ENCODE data around the gene PHLDB2. TPM values are rescaled to one million over a fixed set of nuclear protein-coding genes. Genes with fewer than 3 reads are reported as not detected.

Gene PHLDB2
- total and polyA plus RNA-seq, 2 donors (not counting 1 experiment from before 2014, with no cell fraction given) = 33.8 to 47.9 TPM

DNA sequence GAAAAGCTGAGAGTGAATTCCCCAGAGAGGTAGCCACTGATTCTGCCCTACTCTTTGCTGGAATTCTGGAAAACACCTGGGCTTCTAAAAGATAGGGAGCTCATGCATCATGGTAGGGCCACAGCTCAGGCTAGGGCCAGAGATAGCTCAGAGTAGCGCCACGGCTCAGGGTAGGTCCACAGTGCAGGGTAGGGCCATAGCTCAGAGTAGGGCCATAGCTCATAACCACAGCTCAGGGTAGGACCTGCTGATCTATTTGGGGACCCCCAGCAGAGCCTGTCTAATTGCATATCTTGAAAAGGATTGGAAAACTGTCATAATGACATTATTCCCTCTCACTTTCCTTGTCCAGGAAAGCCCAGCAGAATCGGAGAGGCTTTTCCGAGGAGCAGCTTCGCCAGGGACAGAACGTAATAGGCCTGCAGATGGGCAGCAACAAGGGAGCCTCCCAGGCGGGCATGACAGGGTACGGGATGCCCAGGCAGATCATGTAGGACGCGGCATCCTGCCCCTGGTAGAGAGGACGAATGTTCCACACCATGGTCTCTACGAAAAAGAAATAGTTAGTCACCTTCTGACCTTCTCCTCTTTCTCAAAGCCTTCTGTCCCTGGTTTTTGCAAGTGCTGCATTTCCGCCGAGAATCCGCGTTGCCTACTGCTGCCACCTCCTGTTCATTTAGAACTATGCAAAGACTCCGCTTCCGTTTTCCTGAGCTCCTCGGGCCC lies 154.2 kb downstream of the PHLDB2 start:
- DNase-seq (ENCODE audit: low read depth in 2 of 2) = peak; percentile 71 to 84
- no peak overlapping the region for H3K27ac ChIP-seq (ENCODE audit: insufficient read depth, low read length)
- no peak overlapping the region for H3K4me2 ChIP-seq (ENCODE audit: extremely low read depth, insufficient read depth, low read length)

DNA sequence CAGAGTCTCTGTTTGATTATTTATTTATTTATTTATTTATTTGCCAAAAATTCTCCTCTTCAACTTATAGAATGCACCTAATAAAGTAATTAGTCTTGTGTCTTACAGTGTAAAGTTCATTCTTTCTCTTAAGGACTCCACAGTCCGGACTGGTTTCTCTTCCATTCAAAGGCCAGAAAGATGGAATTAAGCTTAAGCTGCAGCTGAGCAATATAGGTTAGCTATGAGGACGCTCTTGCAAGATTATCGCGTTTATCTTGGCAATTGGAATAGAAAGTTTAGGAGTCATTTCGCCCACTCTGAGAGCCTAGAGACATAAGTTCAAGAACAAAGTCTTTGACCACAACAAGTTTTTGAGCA lies 154.7 kb downstream of the PHLDB2 start:
- no peak overlapping the region for H3K4me2 ChIP-seq (ENCODE audit: extremely low read depth, insufficient read depth, low read length)
- no peaks in the 10 kb centered on the region for H3K79me2 ChIP-seq (ENCODE audit: control insufficient read depth, insufficient read depth, low read length)
- H4K20me1 ChIP-seq (ENCODE audit: control insufficient read depth, extremely low read depth, insufficient read depth, low read length) = no peaks in the 10 kb centered on the region
- no peaks in the 10 kb centered on the region for H3K4me1 ChIP-seq (ENCODE audit: control insufficient read depth, extremely low read depth, insufficient read depth, low read length)
- no peaks in the 10 kb centered on the region for H3K36me3 ChIP-seq (ENCODE audit: control insufficient read depth, insufficient read depth, low read length)
- TF ChIP-seq EZH2 (IDR thresholded peaks at IDR 0.05; ENCODE audit: low read length, missing control alignments) = no peak
- TF ChIP-seq, protein P1, sequence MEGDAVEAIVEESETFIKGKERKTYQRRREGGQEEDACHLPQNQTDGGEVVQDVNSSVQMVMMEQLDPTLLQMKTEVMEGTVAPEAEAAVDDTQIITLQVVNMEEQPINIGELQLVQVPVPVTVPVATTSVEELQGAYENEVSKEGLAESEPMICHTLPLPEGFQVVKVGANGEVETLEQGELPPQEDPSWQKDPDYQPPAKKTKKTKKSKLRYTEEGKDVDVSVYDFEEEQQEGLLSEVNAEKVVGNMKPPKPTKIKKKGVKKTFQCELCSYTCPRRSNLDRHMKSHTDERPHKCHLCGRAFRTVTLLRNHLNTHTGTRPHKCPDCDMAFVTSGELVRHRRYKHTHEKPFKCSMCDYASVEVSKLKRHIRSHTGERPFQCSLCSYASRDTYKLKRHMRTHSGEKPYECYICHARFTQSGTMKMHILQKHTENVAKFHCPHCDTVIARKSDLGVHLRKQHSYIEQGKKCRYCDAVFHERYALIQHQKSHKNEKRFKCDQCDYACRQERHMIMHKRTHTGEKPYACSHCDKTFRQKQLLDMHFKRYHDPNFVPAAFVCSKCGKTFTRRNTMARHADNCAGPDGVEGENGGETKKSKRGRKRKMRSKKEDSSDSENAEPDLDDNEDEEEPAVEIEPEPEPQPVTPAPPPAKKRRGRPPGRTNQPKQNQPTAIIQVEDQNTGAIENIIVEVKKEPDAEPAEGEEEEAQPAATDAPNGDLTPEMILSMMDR (conservative IDR thresholded peaks at IDR 0.05 in 1 of 2, IDR thresholded peaks at IDR 0.05 in 1 of 2; ENCODE audit: low read depth in 1 of 2, low read length in 2 of 2) = no peak
- peak overlapping the region; percentile 53 for H2AFZ ChIP-seq (ENCODE audit: low read length)
- no peak overlapping the region for H3K9ac ChIP-seq (ENCODE audit: insufficient read depth, low read length)
- no peak overlapping the region for H3K4me3 ChIP-seq (replicated peaks in 1 of 4; ENCODE audit: control extremely low read depth in 1 of 4, insufficient read depth in 1 of 4, low read depth in 3 of 4, low read length in 4 of 4)
- no peaks in the 10 kb centered on the region for H3K9me3 ChIP-seq (ENCODE audit: control insufficient read depth, insufficient read depth, low read depth, low read length)
- peak in 1 of 2 donors; percentile 4 for DNase-seq (ENCODE audit: low read depth in 2 of 2)
- H3K27me3 ChIP-seq (ENCODE audit: control insufficient read depth, insufficient read depth, low read length) = no peaks in the 10 kb centered on the region
- H3K27ac ChIP-seq (ENCODE audit: insufficient read depth, low read length) = no peak overlapping the region

More for the DNA sequence above, 154.2 kb downstream of the PHLDB2 start:
- Histone ChIP-seq H3K4me3 (replicated peaks in 1 of 4; ENCODE audit: control extremely low read depth in 1 of 4, insufficient read depth in 1 of 4, low read depth in 3 of 4, low read length in 4 of 4) (no peak overlapping the region), H2AFZ (ENCODE audit: low read length) (peak overlapping the region; percentile 42), H4K20me1 (ENCODE audit: control insufficient read depth, extremely low read depth, insufficient read depth, low read length) (no peaks in the 10 kb centered on the region), H3K79me2 (ENCODE audit: control insufficient read depth, insufficient read depth, low read length) (no peaks in the 10 kb centered on the region), H3K4me1 (ENCODE audit: control insufficient read depth, extremely low read depth, insufficient read depth, low read length) (no peaks in the 10 kb centered on the region), H3K9ac (ENCODE audit: insufficient read depth, low read length) (no peak overlapping the region), H3K27me3 (ENCODE audit: control insufficient read depth, insufficient read depth, low read length) (no peaks in the 10 kb centered on the region), H3K36me3 (ENCODE audit: control insufficient read depth, insufficient read depth, low read length) (no peaks in the 10 kb centered on the region), H3K9me3 (ENCODE audit: control insufficient read depth, insufficient read depth, low read depth, low read length) (no peaks in the 10 kb centered on the region)
- no peak for TF ChIP-seq EZH2 (IDR thresholded peaks at IDR 0.05; ENCODE audit: low read length, missing control alignments)
- TF ChIP-seq, protein P1 (conservative IDR thresholded peaks at IDR 0.05 in 1 of 2, IDR thresholded peaks at IDR 0.05 in 1 of 2; ENCODE audit: low read depth in 1 of 2, low read length in 2 of 2) = peak; percentile 67 to 75

DNA sequence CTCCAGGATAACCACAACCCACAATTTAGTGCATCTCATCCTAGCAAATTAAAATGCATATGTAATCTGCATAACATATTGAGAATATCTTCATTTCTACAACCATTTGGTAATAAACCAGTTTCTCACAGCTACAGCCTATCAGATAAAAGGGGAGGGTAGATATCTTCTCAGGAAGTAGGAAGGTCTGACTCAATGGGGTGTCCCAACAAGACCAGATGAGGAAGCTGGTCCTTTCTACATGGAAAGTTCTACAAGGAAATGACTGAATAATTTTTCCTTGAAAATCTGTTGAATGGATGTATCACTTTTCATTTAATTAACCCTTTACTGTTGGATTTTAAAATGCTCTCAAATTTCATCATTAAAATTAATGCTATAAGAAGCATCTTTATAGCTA lies 158.0 kb downstream of the PHLDB2 start:
- TF ChIP-seq, protein P1 (conservative IDR thresholded peaks at IDR 0.05 in 1 of 2, IDR thresholded peaks at IDR 0.05 in 1 of 2; ENCODE audit: low read depth in 1 of 2, low read length in 2 of 2) = no peak
- TF ChIP-seq EZH2 (IDR thresholded peaks at IDR 0.05; ENCODE audit: low read length, missing control alignments) = no peak
- no peak overlapping the region for H3K9ac ChIP-seq (ENCODE audit: insufficient read depth, low read length)
- DNase-seq (ENCODE audit: low read depth in 2 of 2) = no peak
- H3K27me3 ChIP-seq (ENCODE audit: control insufficient read depth, insufficient read depth, low read length) = no peaks in the 10 kb centered on the region
- H3K9me3 ChIP-seq (ENCODE audit: control insufficient read depth, insufficient read depth, low read depth, low read length) = no peaks in the 10 kb centered on the region
- no peak overlapping the region for H3K4me2 ChIP-seq (ENCODE audit: extremely low read depth, insufficient read depth, low read length)
- no peaks in the 10 kb centered on the region for H3K4me1 ChIP-seq (ENCODE audit: control insufficient read depth, extremely low read depth, insufficient read depth, low read length)
- no peaks in the 10 kb centered on the region for H3K36me3 ChIP-seq (ENCODE audit: control insufficient read depth, insufficient read depth, low read length)
- H3K4me3 ChIP-seq (replicated peaks in 1 of 4; ENCODE audit: control extremely low read depth in 1 of 4, insufficient read depth in 1 of 4, low read depth in 3 of 4, low read length in 4 of 4) = no peak overlapping the region
- no peaks in the 10 kb centered on the region for H4K20me1 ChIP-seq (ENCODE audit: control insufficient read depth, extremely low read depth, insufficient read depth, low read length)
- no peaks in the 10 kb centered on the region for H3K79me2 ChIP-seq (ENCODE audit: control insufficient read depth, insufficient read depth, low read length)
- H3K27ac ChIP-seq (ENCODE audit: insufficient read depth, low read length) = no peak overlapping the region
- H2AFZ ChIP-seq (ENCODE audit: low read length) = no peak overlapping the region
